ENCODE results near the gene MYO18A. TPM values are rescaled to one million over a fixed set of nuclear protein-coding genes. Genes with fewer than 3 reads are reported as not detected.

MYO18A gene
- total RNA-seq, 1 donor from 2014 or later: 28.8 TPM

GRCh38 chr17:29127840-29128239 is 52.4 kb downstream of the MYO18A start:
- no peak overlapping the region for H3K27ac Mint-ChIP-seq (ENCODE audit: unreplicated experiment)
- no peaks in the 10 kb centered on the region for H3K36me3 Mint-ChIP-seq (ENCODE audit: unreplicated experiment)
- H3K4me3 Mint-ChIP-seq (ENCODE audit: unreplicated experiment): no peak overlapping the region
- DNase-seq (ENCODE audit: extremely low spot score, unreplicated experiment): no peak
- no peaks in the 10 kb centered on the region for H3K27me3 Mint-ChIP-seq (ENCODE audit: unreplicated experiment)
- H3K4me1 Mint-ChIP-seq (ENCODE audit: unreplicated experiment): peaks cover 17% of the 10 kb centered on the region
- TF ChIP-seq CTCF (IDR thresholded peaks at IDR 0.05): no peak
- no peaks in the 10 kb centered on the region for H3K9me3 Mint-ChIP-seq (ENCODE audit: unreplicated experiment)

GRCh38 chr17:29126268-29126930 is 53.8 kb downstream of the MYO18A start:
- no peaks in the 10 kb centered on the region for H3K9me3 Mint-ChIP-seq (ENCODE audit: unreplicated experiment)
- H3K27ac Mint-ChIP-seq (ENCODE audit: unreplicated experiment): no peak overlapping the region
- H3K4me1 Mint-ChIP-seq (ENCODE audit: unreplicated experiment): peaks cover 3% of the 10 kb centered on the region
- no peak overlapping the region for H3K4me3 Mint-ChIP-seq (ENCODE audit: unreplicated experiment)
- no peak for TF ChIP-seq CTCF (IDR thresholded peaks at IDR 0.05)
- no peak for DNase-seq (ENCODE audit: extremely low spot score, unreplicated experiment)
- no peaks in the 10 kb centered on the region for H3K27me3 Mint-ChIP-seq (ENCODE audit: unreplicated experiment)
- H3K36me3 Mint-ChIP-seq (ENCODE audit: unreplicated experiment): no peaks in the 10 kb centered on the region

DNA sequence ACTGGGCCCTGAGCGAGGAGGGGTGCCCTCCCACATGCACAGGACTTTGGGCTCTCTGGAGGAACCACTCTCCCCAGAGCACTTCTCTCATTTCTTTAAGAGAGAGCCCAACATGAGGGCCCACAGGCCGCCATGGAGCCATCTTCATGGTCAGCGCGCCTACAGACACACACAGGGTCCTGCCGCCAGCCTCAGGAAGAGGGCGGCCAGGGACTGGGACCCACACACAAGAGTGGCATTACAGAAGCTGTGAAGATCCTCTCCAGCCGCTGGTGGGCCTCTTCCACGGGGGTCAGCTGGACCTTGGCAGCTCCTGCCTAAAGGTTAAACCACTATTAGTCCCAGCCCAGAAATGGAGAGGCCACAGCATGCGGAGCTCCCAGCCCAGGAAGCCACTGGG is 54.5 kb downstream of the MYO18A start:
- no peak for DNase-seq (ENCODE audit: extremely low spot score, unreplicated experiment)
- Mint-ChIP-seq H3K36me3 (ENCODE audit: unreplicated experiment) (no peaks in the 10 kb centered on the region), H3K27me3 (ENCODE audit: unreplicated experiment) (no peaks in the 10 kb centered on the region), H3K9me3 (ENCODE audit: unreplicated experiment) (no peaks in the 10 kb centered on the region), H3K4me3 (ENCODE audit: unreplicated experiment) (no peak overlapping the region), H3K4me1 (ENCODE audit: unreplicated experiment) (peaks cover 3% of the 10 kb centered on the region), H3K27ac (ENCODE audit: unreplicated experiment) (no peak overlapping the region)
- no peak for TF ChIP-seq CTCF (IDR thresholded peaks at IDR 0.05)

GRCh38 chr17:29124925-29125273 is 55.3 kb downstream of the MYO18A start:
- H3K27me3 Mint-ChIP-seq (ENCODE audit: unreplicated experiment): no peaks in the 10 kb centered on the region
- H3K27ac Mint-ChIP-seq (ENCODE audit: unreplicated experiment): no peak overlapping the region
- TF ChIP-seq CTCF (IDR thresholded peaks at IDR 0.05): no peak
- DNase-seq (ENCODE audit: extremely low spot score, unreplicated experiment): no peak
- no peaks in the 10 kb centered on the region for H3K9me3 Mint-ChIP-seq (ENCODE audit: unreplicated experiment)
- peaks cover 3% of the 10 kb centered on the region for H3K4me1 Mint-ChIP-seq (ENCODE audit: unreplicated experiment)
- H3K4me3 Mint-ChIP-seq (ENCODE audit: unreplicated experiment): no peak overlapping the region
- H3K36me3 Mint-ChIP-seq (ENCODE audit: unreplicated experiment): no peaks in the 10 kb centered on the region

GRCh38 chr17:29124135-29124924 is 55.9 kb downstream of the MYO18A start:
- Mint-ChIP-seq H3K9me3 (ENCODE audit: unreplicated experiment) (no peaks in the 10 kb centered on the region), H3K36me3 (ENCODE audit: unreplicated experiment) (peaks cover 2% of the 10 kb centered on the region), H3K27me3 (ENCODE audit: unreplicated experiment) (no peaks in the 10 kb centered on the region), H3K4me3 (ENCODE audit: unreplicated experiment) (no peak overlapping the region), H3K4me1 (ENCODE audit: unreplicated experiment) (peaks cover 3% of the 10 kb centered on the region), H3K27ac (ENCODE audit: unreplicated experiment) (no peak overlapping the region)
- no peak for DNase-seq (ENCODE audit: extremely low spot score, unreplicated experiment)
- peak; percentile 77 for TF ChIP-seq CTCF (IDR thresholded peaks at IDR 0.05)
